Neural cell (in vitro differentiated cells): ENCODE results near the gene HS2ST1.

ENCODE experiments used
- EP300 ChIP-seq: fragments of 450-650 bp; conservative IDR thresholded peaks from 2 replicates; pipeline ENCODE4 v1.6.1; 2014; ENCODE audit warnings: antibody characterized with exemption, mild to moderate bottlenecking, moderate library complexity; ENCODE audit not compliant: poor library complexity, severe bottlenecking
- EZH2 ChIP-seq: fragments of 200-600, 300-800 bp; shearing (Covaris generic), sonication (generic); IDR thresholded peaks from 2 replicates; pipeline ENCODE4 v1.6.1; 2014; ENCODE audit warnings: antibody characterized with exemption, low read length, borderline replicate concordance, mild to moderate bottlenecking; ENCODE audit not compliant: insufficient read depth, poor library complexity, severe bottlenecking
- MXI1 ChIP-seq: fragments of 450-650 bp; conservative IDR thresholded peaks from 2 replicates; pipeline ENCODE4 v1.6.1; 2014; ENCODE audit warnings: antibody characterized with exemption, mild to moderate bottlenecking; ENCODE audit not compliant: poor library complexity, severe bottlenecking
- POLR2AphosphoS5 ChIP-seq: IDR thresholded peaks from 2 replicates; pipeline ENCODE4 v1.6.1; 2012
- RAD21 ChIP-seq: fragments of 450-650 bp; conservative IDR thresholded peaks from 2 replicates; pipeline ENCODE4 v1.6.1; 2014; ENCODE audit warnings: antibody characterized with exemption, mild to moderate bottlenecking, moderate library complexity
- SMC3 ChIP-seq: fragments of 450-650 bp; conservative IDR thresholded peaks from 2 replicates; pipeline ENCODE4 v1.6.1; 2014; ENCODE audit warnings: antibody characterized with exemption, mild to moderate bottlenecking, moderate library complexity; ENCODE audit not compliant: poor library complexity
- TAF1 ChIP-seq: IDR thresholded peaks from 2 replicates; pipeline ENCODE4 v1.6.1; 2012; ENCODE audit warnings: low read depth
- TF ChIP-seq, protein P1 (sequence below): fragments of 450-650 bp; IDR thresholded peaks from 2 replicates; pipeline ENCODE4 v1.5.1; 2014; ENCODE audit warnings: antibody characterized with exemption, mild to moderate bottlenecking, moderate library complexity; ENCODE audit not compliant: poor library complexity, severe bottlenecking
- TF ChIP-seq, protein P2 (sequence below): IDR thresholded peaks from 2 replicates; pipeline ENCODE4 v1.6.1; 2012; ENCODE audit warnings: borderline replicate concordance

- TF ChIP-seq POLR2AphosphoS5: no peak
- TF ChIP-seq, protein P1, sequence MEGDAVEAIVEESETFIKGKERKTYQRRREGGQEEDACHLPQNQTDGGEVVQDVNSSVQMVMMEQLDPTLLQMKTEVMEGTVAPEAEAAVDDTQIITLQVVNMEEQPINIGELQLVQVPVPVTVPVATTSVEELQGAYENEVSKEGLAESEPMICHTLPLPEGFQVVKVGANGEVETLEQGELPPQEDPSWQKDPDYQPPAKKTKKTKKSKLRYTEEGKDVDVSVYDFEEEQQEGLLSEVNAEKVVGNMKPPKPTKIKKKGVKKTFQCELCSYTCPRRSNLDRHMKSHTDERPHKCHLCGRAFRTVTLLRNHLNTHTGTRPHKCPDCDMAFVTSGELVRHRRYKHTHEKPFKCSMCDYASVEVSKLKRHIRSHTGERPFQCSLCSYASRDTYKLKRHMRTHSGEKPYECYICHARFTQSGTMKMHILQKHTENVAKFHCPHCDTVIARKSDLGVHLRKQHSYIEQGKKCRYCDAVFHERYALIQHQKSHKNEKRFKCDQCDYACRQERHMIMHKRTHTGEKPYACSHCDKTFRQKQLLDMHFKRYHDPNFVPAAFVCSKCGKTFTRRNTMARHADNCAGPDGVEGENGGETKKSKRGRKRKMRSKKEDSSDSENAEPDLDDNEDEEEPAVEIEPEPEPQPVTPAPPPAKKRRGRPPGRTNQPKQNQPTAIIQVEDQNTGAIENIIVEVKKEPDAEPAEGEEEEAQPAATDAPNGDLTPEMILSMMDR: no peak
- TF ChIP-seq, protein P2, sequence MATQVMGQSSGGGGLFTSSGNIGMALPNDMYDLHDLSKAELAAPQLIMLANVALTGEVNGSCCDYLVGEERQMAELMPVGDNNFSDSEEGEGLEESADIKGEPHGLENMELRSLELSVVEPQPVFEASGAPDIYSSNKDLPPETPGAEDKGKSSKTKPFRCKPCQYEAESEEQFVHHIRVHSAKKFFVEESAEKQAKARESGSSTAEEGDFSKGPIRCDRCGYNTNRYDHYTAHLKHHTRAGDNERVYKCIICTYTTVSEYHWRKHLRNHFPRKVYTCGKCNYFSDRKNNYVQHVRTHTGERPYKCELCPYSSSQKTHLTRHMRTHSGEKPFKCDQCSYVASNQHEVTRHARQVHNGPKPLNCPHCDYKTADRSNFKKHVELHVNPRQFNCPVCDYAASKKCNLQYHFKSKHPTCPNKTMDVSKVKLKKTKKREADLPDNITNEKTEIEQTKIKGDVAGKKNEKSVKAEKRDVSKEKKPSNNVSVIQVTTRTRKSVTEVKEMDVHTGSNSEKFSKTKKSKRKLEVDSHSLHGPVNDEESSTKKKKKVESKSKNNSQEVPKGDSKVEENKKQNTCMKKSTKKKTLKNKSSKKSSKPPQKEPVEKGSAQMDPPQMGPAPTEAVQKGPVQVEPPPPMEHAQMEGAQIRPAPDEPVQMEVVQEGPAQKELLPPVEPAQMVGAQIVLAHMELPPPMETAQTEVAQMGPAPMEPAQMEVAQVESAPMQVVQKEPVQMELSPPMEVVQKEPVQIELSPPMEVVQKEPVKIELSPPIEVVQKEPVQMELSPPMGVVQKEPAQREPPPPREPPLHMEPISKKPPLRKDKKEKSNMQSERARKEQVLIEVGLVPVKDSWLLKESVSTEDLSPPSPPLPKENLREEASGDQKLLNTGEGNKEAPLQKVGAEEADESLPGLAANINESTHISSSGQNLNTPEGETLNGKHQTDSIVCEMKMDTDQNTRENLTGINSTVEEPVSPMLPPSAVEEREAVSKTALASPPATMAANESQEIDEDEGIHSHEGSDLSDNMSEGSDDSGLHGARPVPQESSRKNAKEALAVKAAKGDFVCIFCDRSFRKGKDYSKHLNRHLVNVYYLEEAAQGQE: no peak
- no peak for TF ChIP-seq EZH2
- no peak for TF ChIP-seq EP300
- TF ChIP-seq TAF1: no peak
- no peak for TF ChIP-seq SMC3
- no peak for TF ChIP-seq MXI1
- TF ChIP-seq RAD21: no peak
Observed at GRCh38 chr1:87135329-87135712, 220.9 kb downstream of the HS2ST1 start.
